ENCODE data around the gene MYLK4. TPM values are rescaled to one million over a fixed set of nuclear protein-coding genes. Genes with fewer than 3 reads are reported as not detected.

MYLK4 gene
- total RNA-seq, 1 donor from 2014 or later: 1.0 TPM

DNA sequence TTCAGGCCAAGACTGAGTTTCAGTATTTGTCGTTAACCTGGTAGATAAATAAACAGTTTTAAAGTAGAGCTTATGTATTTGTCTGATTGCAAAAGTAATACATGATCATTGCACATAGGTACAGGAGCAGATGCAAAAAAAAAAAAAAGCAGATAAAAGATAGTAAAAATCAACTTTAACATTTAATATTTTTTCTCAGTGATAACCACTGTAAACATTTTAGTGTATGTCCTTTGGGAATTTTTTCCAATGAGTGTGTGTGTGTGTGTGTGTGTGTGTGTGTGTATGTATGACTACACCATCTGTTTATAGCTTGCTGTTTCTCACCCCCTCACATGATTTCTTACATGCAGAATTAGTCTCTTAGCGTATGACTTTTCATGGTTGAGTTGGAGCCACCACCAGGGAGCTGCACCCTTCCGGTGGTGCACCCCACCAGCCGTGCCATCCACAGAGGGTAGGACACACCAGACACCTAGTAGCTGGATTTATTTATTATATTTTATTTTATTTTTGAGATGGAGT lies 40.8 kb upstream of the MYLK4 start:
- Mint-ChIP-seq H3K4me3 (ENCODE audit: unreplicated experiment) (no peak overlapping the region), H3K4me1 (ENCODE audit: unreplicated experiment) (peaks cover 27% of the 10 kb centered on the region), H3K27me3 (ENCODE audit: unreplicated experiment) (no peaks in the 10 kb centered on the region), H3K36me3 (ENCODE audit: unreplicated experiment) (peaks cover 11% of the 10 kb centered on the region), H3K27ac (ENCODE audit: unreplicated experiment) (peak overlapping the region; percentile 83), H3K9me3 (ENCODE audit: unreplicated experiment) (no peaks in the 10 kb centered on the region)
- TF ChIP-seq, protein P1, sequence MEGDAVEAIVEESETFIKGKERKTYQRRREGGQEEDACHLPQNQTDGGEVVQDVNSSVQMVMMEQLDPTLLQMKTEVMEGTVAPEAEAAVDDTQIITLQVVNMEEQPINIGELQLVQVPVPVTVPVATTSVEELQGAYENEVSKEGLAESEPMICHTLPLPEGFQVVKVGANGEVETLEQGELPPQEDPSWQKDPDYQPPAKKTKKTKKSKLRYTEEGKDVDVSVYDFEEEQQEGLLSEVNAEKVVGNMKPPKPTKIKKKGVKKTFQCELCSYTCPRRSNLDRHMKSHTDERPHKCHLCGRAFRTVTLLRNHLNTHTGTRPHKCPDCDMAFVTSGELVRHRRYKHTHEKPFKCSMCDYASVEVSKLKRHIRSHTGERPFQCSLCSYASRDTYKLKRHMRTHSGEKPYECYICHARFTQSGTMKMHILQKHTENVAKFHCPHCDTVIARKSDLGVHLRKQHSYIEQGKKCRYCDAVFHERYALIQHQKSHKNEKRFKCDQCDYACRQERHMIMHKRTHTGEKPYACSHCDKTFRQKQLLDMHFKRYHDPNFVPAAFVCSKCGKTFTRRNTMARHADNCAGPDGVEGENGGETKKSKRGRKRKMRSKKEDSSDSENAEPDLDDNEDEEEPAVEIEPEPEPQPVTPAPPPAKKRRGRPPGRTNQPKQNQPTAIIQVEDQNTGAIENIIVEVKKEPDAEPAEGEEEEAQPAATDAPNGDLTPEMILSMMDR (IDR thresholded peaks at IDR 0.05): no peak
- no peak for DNase-seq (ENCODE audit: extremely low spot score, unreplicated experiment)

- H3K27ac Mint-ChIP-seq (ENCODE audit: unreplicated experiment): peak overlapping the region; percentile 83
- no peak for DNase-seq (ENCODE audit: extremely low spot score, unreplicated experiment)
- H3K27me3 Mint-ChIP-seq (ENCODE audit: unreplicated experiment): no peaks in the 10 kb centered on the region
- no peaks in the 10 kb centered on the region for H3K9me3 Mint-ChIP-seq (ENCODE audit: unreplicated experiment)
- TF ChIP-seq, protein P1 (IDR thresholded peaks at IDR 0.05): peak; percentile 84
- peaks cover 27% of the 10 kb centered on the region for H3K4me1 Mint-ChIP-seq (ENCODE audit: unreplicated experiment)
- H3K36me3 Mint-ChIP-seq (ENCODE audit: unreplicated experiment): peaks cover 11% of the 10 kb centered on the region
- no peak overlapping the region for H3K4me3 Mint-ChIP-seq (ENCODE audit: unreplicated experiment)
Observed at GRCh38 chr6:2790588-2791449, 40.1 kb upstream of the MYLK4 start.

- Mint-ChIP-seq H3K4me3 (ENCODE audit: unreplicated experiment) (no peak overlapping the region), H3K4me1 (ENCODE audit: unreplicated experiment) (peaks cover 23% of the 10 kb centered on the region), H3K36me3 (ENCODE audit: unreplicated experiment) (peaks cover 12% of the 10 kb centered on the region), H3K27me3 (ENCODE audit: unreplicated experiment) (no peaks in the 10 kb centered on the region), H3K9me3 (ENCODE audit: unreplicated experiment) (no peaks in the 10 kb centered on the region), H3K27ac (ENCODE audit: unreplicated experiment) (no peak overlapping the region)
- no peak for DNase-seq (ENCODE audit: extremely low spot score, unreplicated experiment)
- TF ChIP-seq, protein P1 (IDR thresholded peaks at IDR 0.05): no peak
Observed at GRCh38 chr6:2786269-2786668, 35.5 kb upstream of the MYLK4 start.

DNA sequence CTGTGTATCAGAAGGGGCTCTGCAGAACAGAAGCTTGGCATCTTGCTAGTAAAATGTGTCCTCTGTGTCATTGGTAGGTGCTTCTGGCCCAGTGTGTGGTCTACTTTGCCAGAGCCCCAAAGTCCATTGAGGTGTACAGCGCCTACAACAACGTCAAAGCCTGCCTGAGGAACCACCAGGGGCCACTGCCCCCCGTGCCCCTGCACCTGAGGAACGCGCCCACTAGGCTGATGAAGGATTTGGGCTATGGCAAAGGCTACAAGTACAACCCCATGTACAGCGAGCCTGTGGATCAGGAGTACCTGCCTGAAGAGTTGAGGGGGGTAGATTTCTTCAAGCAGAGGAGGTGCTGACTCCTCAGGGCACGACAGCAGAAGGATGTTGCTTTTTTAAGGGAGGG lies 34.2 kb upstream of the MYLK4 start:
- Mint-ChIP-seq H3K4me3 (ENCODE audit: unreplicated experiment) (no peak overlapping the region), H3K27me3 (ENCODE audit: unreplicated experiment) (no peaks in the 10 kb centered on the region), H3K9me3 (ENCODE audit: unreplicated experiment) (no peaks in the 10 kb centered on the region), H3K36me3 (ENCODE audit: unreplicated experiment) (peaks cover 22% of the 10 kb centered on the region), H3K27ac (ENCODE audit: unreplicated experiment) (no peak overlapping the region), H3K4me1 (ENCODE audit: unreplicated experiment) (peaks cover 12% of the 10 kb centered on the region)
- TF ChIP-seq, protein P1 (IDR thresholded peaks at IDR 0.05): no peak
- DNase-seq (ENCODE audit: extremely low spot score, unreplicated experiment): no peak

GRCh38 chr6:2784061-2784460 lies 33.3 kb upstream of the MYLK4 start:
- no peaks in the 10 kb centered on the region for H3K27me3 Mint-ChIP-seq (ENCODE audit: unreplicated experiment)
- H3K4me3 Mint-ChIP-seq (ENCODE audit: unreplicated experiment): no peak overlapping the region
- no peak overlapping the region for H3K27ac Mint-ChIP-seq (ENCODE audit: unreplicated experiment)
- DNase-seq (ENCODE audit: extremely low spot score, unreplicated experiment): no peak
- H3K9me3 Mint-ChIP-seq (ENCODE audit: unreplicated experiment): no peaks in the 10 kb centered on the region
- peaks cover 30% of the 10 kb centered on the region for H3K36me3 Mint-ChIP-seq (ENCODE audit: unreplicated experiment)
- TF ChIP-seq, protein P1 (IDR thresholded peaks at IDR 0.05): no peak
- H3K4me1 Mint-ChIP-seq (ENCODE audit: unreplicated experiment): peaks cover 8% of the 10 kb centered on the region
